ENCODE data around the gene MOB3A.

MOB3A gene

DNA sequence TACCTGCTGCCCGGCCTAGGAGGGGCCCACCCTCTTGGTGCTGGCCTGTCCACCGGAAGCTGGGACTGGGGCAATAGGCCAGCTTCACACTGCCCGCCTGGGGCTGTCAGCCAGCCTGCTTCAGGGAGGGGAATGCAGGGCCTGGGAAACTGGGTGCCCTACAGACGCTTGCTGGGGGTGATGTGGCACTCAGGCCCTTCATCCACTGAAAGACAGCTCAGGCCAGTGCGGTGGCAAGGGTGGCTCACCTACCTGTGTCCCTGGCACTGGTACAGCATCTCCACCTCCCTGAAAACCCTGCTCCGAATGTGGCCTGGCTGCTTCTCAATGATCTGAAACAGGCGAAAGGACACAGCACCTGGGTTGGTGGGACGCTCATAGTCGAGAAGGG is 52.9 kb downstream of the MOB3A start:
- TF ChIP-seq ZNF565 (CRISPR knock-in tag; conservative IDR thresholded peaks at IDR 0.05; ENCODE audit: low read depth) (no peak), BACH2 (CRISPR knock-in tag; IDR thresholded peaks at IDR 0.05; ENCODE audit: borderline replicate concordance) (no peak), ESRRG (CRISPR knock-in tag; IDR thresholded peaks at IDR 0.05) (no peak), ARNTL (CRISPR knock-in tag; IDR thresholded peaks at IDR 0.05; ENCODE audit: borderline replicate concordance, low read depth) (no peak), OSR1 (CRISPR knock-in tag; IDR thresholded peaks at IDR 0.05) (no peak), ZFP30 (CRISPR knock-in tag; IDR thresholded peaks at IDR 0.05) (no peak), RARB (CRISPR knock-in tag; IDR thresholded peaks at IDR 0.05) (no peak), ZNF70 (CRISPR knock-in tag; IDR thresholded peaks at IDR 0.05) (no peak)
- TF ChIP-seq, protein P1, sequence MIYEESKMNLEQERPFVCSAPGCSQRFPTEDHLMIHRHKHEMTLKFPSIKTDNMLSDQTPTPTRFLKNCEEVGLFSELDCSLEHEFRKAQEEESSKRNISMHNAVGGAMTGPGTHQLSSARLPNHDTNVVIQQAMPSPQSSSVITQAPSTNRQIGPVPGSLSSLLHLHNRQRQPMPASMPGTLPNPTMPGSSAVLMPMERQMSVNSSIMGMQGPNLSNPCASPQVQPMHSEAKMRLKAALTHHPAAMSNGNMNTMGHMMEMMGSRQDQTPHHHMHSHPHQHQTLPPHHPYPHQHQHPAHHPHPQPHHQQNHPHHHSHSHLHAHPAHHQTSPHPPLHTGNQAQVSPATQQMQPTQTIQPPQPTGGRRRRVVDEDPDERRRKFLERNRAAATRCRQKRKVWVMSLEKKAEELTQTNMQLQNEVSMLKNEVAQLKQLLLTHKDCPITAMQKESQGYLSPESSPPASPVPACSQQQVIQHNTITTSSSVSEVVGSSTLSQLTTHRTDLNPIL (CRISPR knock-in tag; IDR thresholded peaks at IDR 0.05; ENCODE audit: low read depth) = no peak

DNA sequence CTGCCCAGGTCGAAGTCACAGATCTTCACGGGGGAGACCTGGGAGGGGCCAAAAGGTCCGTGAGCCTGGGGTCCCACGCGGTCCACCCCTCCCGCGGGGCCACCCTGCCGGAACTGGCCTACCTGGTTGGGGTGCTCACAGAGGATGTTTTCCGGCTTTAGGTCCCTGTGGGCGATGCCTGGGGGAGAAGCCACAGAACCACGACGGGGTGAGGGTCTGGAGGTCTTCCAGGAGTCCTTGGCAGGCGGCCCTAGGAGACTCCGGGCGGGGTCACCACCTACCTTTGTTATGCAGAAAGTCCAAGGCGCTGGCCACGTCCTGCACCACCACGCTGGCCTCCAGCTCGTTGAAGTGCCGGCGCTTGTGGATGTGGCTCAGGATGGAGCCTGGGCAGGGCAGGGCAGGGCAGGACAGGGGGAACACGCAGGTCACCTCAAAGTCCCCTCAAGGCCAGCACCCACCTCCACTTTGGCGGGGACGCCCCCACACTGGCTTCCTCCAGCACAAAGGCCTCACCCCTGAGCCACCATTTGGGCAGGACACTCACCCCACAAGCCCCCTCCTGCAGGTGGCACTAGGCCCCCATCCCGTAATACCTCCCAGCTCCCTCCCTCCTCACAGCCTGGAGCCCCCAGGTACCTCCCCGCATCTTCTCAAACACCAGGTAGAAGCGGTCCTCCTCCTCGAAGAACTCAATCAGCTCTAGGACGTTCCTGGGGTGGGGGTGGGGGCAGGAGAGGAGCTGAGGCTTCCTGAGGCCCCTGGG is 53.5 kb downstream of the MOB3A start:
- TF ChIP-seq TCF4 (CRISPR knock-in tag; IDR thresholded peaks at IDR 0.05; ENCODE audit: borderline replicate concordance) = no peak
- TF ChIP-seq, protein P2, sequence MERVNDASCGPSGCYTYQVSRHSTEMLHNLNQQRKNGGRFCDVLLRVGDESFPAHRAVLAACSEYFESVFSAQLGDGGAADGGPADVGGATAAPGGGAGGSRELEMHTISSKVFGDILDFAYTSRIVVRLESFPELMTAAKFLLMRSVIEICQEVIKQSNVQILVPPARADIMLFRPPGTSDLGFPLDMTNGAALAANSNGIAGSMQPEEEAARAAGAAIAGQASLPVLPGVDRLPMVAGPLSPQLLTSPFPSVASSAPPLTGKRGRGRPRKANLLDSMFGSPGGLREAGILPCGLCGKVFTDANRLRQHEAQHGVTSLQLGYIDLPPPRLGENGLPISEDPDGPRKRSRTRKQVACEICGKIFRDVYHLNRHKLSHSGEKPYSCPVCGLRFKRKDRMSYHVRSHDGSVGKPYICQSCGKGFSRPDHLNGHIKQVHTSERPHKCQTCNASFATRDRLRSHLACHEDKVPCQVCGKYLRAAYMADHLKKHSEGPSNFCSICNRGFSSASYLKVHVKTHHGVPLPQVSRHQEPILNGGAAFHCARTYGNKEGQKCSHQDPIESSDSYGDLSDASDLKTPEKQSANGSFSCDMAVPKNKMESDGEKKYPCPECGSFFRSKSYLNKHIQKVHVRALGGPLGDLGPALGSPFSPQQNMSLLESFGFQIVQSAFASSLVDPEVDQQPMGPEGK (CRISPR knock-in tag; IDR thresholded peaks at IDR 0.05; ENCODE audit: borderline replicate concordance) = peak; percentile 11; the same call in 1 of the 2 replicates
- ATAC-seq = peak; percentile 7; the same call in 2 of the 3 replicates

More for the DNA sequence above, 52.9 kb downstream of the MOB3A start:
- no peak for ATAC-seq

GRCh38 chr19:2041683-2042484 is 54.2 kb downstream of the MOB3A start:
- ATAC-seq = peak; percentile 94
- TF ChIP-seq PPARA (CRISPR knock-in tag; IDR thresholded peaks at IDR 0.05; ENCODE audit: borderline replicate concordance) (no peak), ZNF565 (CRISPR knock-in tag; conservative IDR thresholded peaks at IDR 0.05; ENCODE audit: low read depth) (no peak), ZNF70 (CRISPR knock-in tag; IDR thresholded peaks at IDR 0.05) (no peak), CSRNP3 (CRISPR knock-in tag; IDR thresholded peaks at IDR 0.05) (no peak), CSDC2 (CRISPR knock-in tag; IDR thresholded peaks at IDR 0.05) (0 out of 2 replicates have a peak, but pooled peaks have one; percentile 32)
- TF ChIP-seq, protein P2 (CRISPR knock-in tag; IDR thresholded peaks at IDR 0.05; ENCODE audit: borderline replicate concordance) = peak; percentile 98

- no peak for ATAC-seq
Observed at GRCh38 chr19:2041433-2041682, 54.8 kb downstream of the MOB3A start.

More at GRCh38 chr19:2041433-2041682, 54.8 kb downstream of the MOB3A start:
- TF ChIP-seq TOX (CRISPR knock-in tag; IDR thresholded peaks at IDR 0.05; ENCODE audit: borderline replicate concordance) (no peak), GLIS3 (CRISPR knock-in tag; IDR thresholded peaks at IDR 0.05) (no peak), BACH2 (CRISPR knock-in tag; IDR thresholded peaks at IDR 0.05; ENCODE audit: borderline replicate concordance) (no peak), PPARA (CRISPR knock-in tag; IDR thresholded peaks at IDR 0.05; ENCODE audit: borderline replicate concordance) (no peak), ARNTL (CRISPR knock-in tag; IDR thresholded peaks at IDR 0.05; ENCODE audit: borderline replicate concordance, low read depth) (no peak), ZNF70 (CRISPR knock-in tag; IDR thresholded peaks at IDR 0.05) (no peak), ZNF8 (CRISPR knock-in tag; IDR thresholded peaks at IDR 0.05) (no peak)
- TF ChIP-seq, protein P1 (CRISPR knock-in tag; IDR thresholded peaks at IDR 0.05; ENCODE audit: low read depth) = no peak

Measured in SK-N-SH treated with all-trans-retinoic acid at 6 μM for 48 hours (cell line).